ENCODE data around the gene CKM.
"Not testable (repeated sequence)": the region's sequence is repeated elsewhere in the genome, so short reads cannot be mapped to it uniquely, and the experiment has no call there.

Gene CKM

DNA sequence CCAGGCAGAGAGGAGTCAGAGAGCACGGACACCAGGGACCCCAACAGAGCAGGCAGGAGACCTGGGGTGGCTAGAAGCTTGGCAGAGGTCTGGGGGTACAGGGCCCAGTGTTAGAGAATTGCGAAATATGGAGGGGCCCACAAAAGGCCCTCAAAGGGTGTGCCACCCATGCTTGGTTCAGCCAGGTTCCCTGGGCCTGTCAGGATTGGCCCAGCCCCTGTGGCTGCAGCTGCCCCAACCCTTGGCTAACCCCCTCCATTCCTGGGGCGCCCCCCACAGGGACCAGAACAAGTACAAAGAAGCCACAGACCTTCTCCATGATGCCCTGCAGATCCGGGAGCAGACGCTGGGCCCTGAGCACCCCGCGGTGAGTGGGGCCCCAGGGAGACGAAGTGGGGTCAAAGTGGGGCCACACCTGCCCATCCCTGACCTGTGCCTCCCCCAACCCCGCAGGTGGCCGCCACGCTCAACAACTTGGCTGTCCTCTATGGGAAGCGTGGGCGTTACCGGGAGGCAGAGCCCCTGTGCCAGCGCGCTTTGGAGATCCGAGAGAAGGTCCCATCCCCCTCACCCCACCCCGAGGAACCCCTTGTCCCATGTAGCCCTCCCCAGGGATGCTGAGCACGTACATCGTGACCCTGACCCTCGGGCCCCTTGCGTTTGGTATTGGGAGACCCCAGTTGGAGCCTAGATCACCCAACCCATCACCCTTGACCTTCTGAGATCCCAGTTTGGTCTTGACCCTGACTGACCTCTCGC lies 25.9 kb upstream of the CKM start:
- no peak for DNase-seq

DNA sequence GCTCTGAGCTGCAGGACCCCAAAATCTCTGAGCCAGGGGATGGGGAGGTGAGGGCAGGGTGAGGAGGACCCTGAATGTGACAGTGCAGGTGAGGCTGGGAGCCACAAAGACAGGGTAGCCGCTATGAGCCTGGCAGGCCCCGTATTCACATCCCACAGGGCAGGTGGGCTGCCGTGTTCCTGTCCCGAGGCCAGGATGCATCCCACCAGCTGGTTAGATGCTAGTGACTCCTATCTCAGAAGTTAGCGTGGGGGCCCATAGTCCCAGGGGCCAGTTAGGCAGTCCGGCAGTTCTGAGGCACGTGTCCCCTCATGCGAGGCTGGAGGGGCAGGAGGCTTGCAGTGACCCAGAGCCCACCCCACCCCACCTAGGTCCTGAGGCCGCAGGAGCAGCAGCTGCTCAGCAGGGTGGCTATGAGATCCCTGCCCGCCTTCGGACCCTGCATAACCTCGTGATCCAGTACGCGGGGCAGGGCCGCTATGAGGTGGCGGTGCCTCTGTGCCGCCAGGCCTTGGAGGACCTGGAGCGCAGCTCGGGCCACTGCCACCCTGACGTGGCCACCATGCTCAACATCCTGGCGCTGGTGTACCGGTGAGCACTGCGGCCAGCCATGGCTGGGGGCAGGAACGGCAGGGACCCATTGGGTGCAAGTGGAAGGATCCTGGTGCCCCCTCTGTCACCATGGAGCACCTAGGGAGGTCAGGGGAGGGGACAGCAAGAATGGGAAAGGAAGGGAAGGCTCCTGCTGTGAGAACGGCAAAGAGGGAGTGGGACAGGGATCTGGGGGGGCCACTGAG lies 25.1 kb upstream of the CKM start:
- no peak for DNase-seq

DNA sequence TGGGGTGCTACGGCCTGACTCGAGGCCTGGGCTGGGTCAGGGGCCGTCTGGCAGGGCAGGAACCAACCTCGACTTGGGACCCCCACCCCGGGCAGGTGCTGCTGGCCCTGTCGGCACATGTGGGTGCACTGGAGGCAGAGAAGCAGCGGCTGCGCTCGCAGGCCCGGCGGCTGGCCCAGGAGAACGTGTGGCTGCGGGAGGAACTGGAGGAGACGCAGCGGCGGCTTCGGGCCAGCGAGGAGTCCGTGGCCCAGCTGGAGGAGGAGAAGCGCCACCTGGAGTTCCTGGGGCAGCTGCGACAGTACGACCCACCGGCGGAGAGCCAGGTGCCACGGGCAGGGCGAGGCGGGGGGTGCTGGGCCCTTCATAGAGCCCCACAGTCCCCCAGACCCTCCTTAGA lies 23.8 kb upstream of the CKM start:
- DNase-seq: no peak

DNA sequence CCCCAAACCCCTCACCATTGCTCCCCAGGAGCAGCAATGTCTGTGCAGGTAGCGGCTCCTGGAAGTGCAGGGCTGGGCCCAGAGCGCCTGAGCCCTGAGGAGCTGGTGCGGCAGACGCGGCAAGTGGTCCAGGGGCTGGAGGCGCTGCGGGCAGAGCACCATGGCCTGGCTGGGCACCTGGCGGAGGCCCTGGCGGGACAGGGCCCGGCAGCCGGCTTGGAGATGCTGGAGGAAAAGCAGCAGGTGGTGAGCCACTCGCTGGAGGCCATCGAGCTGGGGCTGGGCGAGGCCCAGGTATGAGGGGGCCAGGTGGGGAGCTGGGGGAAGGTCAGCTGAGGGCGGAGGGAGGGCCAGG lies 22.8 kb upstream of the CKM start:
- DNase-seq: no peak

DNA sequence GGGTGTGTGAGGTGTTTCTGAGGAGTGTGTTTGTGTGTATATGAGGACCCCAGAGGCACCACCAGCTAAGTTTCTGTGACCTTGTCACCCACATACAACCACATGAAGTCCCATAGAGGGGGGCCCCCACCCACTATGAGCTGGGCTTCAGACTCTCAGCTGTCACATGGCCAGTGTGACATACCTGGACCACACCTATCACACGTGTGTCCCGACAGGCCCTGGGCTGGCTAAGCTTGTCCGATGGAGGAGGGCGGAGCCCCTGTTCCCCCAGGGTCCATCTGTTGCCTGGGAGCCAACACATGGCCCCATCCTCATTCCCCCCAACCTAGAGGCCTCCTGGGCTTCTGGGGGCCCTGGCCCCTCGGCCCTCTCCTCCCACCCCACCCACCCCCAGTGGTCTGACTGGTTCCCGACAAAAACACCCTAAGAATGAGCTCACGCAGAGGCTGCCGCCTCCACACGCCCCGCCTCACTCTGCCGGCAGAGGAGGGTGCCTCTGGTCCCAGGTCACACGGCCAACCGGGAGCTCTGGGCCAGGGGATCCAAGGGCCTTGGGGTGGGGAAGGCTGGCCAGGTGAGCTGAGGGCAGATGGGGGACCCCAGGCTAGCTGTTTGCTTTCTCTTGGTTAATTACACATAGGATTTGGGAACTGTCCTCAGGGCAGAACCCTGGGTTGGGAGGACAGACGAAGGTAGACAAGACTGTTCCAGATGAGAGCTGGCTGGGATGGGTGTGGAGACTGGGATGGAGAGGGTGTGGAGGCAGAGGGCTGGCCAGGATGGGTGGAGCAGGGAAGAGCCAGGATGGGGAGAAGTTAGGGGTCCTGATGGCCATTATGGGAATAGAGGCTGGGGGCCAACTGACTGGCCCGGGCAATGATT lies 22.2 kb upstream of the CKM start:
- no peak for DNase-seq

DNA sequence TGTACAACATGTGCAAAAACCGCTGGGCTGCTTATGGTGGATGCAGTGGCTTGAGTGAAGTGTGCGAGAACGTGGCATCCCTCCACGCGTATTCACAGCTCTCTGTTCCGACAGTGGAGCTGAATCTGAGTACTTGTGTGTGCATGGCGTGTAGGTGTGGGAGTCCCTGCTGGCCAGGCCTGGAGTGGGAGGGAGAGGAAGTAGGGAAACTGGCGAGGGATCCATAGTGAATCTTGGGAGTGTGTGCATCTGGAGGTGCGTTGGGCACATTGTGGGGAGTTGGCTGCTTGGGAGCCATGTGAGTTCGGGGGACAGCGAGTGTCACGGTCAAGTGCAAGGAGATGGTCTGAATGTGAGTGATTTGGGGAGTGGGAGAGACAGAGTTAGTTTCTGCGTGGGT lies 20.2 kb upstream of the CKM start:
- DNase-seq: no peak

DNA sequence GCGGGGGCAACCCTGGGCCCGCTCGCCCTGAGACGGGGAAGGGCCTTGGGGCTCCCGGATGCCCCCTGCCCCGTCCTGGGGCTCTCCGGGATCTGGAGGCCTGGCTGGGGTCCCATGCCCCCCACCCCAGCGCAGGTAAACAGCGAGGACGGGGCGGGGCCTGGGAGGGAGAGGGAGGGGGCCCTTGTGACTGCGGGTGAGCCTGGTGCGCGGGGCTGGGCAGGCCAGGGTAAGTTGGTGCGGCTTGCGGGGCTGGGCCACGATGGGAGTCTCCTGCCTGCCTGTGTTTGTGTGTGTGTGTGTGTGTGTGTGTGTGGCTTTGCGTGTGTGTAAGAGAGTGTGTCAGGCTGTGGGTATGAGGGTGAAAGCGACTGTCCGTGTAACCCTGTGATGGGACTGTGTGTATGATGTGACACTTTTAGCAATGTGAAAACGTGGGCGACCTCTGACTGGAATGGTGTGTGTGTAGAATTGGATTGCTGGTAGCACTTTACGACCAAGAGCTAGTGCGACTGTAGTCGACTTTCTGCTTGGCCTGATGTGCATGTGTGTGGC lies 18.3 kb upstream of the CKM start:
- no peak for DNase-seq

DNA sequence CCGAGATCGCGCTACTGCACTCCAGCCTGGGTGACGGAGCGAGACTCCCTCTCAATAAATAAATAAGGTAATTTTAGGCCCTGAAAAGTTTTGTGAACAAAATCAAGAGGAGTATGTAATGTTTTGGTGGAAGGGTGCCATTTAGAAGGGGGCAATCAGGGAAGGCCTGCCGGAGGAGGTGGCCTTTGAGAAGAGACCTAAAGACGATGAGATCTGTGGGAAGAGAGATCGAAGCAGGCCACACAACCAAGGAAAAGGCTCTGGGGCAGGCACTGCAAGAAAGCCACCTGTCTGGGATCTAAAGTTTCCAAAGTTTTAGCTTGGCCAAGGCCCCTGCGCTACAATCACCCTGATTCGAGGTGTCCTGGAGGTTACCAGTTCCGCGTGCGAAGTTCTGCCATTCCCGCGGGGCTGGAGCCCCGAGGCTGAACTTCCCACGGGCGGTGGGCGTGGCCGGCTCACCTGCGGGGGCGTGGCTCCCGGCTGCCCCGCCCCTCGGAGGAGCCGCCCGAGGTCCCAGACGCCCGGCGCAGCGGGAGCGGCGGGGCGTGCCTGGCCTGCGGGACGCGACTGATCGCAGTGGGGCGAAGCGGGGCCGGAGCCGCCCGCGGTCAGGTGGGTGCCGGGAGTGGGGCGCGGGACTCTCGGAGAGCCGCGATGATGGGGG lies 17.7 kb upstream of the CKM start, which contains the start of gene KLC3:
Gene KLC3 (plus strand): TSS at position 519 of the 667 bp plus-strand sequence. CDS start 4,792 bp downstream, outside the sequence.
- DNase-seq: no peak

DNA sequence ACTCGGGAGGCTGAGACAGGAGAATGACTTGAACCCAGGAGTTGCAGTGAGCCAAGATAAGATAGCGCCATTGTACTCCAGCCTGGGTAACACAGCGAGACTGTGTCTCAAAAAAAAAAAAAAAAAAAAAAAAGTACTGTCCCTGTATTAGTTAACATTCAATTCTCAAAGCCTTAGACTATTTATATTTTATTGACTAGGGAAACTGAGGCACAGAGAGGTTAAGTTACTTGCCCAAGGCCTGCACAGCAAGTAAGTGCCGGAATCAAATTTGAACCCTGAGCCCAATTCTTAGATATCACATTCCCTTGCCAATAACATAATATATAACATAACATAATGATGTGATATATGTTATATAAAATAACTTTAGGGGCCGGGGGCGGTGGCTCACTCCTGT lies 17.0 kb upstream of the CKM start:
- no peak for DNase-seq

DNA sequence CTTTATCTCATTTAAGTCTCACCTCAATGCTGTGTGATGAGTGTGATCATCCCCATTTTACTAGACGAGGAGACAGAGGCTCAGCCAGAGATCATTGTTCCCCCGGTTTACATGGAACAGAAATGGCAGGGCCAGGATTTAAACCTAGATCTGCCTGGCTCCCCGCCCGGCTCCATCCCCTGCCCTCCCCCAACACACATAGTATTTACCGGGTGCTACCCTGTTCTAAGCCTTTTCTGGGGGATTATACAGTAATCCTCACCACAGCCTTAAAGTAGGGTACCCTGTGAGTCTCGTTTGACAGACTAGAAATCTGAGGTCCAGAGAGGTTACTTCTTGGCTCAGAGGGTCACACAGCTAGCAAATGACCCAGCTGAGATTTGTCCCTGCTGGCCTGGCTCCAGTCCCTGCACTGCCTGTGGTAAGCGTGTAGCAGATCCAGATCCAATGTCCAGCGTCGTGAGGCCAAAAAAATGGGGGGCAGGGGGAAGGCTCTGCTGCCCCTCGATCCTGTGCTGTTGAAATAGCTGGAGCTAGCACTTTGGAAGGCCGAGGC lies 14.1 kb upstream of the CKM start:
- DNase-seq: no peak

DNA sequence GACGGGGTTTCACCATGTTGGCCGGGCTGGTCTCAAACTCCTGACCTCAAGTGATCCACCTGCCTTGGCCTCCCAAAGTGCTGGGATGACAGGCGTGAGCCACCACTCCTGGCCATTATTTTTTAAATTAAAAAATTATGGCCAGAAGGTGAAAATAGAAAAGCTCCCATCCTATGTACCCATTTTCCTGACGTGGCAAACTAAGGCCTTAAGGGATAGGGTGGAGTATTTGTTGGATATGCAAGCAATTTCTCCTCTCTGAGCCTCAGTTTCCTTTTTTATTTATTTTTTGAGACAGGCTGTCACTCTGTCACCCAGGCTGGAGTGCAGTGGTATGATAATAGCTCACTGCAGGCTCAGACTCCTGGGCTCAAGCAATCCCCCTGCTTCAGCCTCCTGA lies 12.2 kb upstream of the CKM start:
- DNase-seq: not testable (repeated sequence)

DNA sequence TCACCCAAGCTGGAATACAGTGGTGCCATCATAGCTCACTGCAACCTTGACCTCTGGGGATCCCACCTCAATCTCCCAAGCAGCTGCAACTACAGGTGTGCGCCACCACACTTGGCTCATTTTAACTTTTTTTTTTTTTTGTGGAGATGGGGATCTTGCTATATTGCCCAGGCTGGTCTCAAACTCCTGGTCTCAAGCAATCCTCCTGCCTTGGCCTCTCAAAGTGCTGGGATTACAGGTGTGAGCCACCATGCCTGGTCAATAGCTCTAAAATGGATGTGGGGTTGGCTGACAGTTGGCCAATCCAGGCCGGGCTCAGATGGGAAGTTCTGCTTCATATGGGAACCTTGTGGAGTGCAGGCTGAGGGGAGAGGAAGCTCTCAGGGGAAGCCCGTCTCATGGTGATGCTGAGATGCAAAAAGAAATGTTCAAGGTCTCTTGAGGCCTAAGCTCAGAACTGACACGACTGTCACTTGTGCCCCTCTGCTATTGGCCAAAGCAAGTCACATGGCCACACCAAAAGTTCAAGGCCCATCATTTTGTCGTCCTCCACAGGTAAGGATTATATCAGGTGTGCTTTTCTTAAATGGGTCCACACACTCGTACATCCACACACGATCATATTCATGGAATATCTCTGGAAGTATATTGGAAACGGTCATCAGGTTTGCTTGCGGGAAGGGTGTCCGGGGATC lies 11.1 kb upstream of the CKM start:
- no peak for DNase-seq

DNA sequence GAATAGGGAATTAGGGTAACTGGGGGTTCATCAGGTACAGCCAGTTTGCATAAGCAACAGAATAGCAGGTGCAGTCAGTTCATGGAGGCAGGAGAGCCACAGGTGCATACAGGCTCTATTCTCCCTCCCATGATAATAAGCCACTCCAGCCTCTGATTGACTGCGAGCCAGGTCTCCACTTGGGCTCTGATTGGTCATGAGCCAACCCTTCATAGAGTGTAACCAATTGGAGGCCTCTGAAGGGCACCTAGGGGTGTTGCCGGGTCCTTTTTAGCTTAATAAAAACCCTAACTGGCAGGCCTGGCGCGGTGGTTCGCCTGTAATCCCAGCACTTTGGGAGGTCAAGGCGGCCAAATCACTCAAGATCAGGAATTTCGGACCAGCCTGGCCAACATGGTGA lies 8.7 kb upstream of the CKM start:
- no peak for DNase-seq

DNA sequence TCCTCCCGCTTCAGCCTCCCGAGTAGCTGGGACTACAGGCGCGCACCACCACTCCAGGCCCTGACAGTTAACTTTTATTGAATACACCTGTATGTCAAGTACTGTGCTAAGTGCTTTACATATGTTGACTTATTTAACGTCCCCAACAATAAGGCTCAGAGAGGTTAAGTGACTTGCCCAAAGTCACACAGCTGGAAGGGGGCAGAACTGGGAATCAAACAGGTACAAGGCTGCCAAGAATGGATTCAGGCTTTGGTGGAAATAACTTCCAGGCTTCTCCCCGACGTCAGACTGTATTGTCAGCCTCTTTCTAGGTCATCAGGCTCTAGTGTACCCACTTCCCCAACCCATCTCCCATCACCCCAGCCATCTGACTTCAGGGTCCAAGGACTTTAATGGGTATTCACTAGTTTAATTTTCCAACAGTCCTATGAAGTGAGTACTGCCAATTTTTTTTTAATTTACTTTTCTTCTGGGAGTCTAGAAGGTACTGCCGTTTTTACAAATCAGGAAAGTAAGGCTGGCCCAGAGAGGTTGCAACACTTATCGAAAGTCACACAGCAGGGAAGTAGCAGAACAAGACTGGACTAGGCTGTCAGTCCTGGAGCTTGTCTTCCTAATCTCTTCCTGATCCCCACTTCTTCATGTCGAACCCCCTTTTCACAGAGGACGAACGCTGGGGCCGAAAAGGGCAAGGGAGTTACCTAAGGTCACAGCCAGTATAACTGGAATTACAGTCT lies 4.9 kb upstream of the CKM start:
- no peak for DNase-seq

DNA sequence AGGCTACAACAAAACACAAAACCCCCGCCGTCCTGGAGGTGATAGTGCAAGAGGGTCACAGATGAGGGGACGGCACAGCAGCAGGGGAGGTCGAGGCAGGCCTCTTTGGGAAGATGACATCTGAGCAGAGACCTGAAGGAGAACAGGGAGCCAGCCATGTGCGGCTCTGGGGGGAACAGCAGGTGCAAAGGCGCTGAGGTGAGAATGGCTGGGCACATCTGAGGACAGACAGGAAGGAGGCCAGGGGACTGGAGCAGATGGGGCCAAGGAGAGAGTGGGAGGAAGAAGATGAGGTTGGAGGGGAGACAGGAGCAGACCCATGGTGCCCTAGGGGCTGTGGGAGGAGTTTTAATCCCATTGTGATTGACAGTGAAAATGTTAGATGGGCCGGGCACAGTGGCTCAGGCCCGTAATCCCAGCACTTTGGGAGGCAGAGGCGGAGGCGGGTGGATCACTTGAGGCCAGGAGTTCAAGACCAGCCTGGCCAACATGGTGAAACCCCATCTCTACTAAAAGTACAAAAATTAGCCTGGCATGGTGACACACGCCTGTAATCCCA lies 1.8 kb upstream of the CKM start:
- DNase-seq: no peak

DNA sequence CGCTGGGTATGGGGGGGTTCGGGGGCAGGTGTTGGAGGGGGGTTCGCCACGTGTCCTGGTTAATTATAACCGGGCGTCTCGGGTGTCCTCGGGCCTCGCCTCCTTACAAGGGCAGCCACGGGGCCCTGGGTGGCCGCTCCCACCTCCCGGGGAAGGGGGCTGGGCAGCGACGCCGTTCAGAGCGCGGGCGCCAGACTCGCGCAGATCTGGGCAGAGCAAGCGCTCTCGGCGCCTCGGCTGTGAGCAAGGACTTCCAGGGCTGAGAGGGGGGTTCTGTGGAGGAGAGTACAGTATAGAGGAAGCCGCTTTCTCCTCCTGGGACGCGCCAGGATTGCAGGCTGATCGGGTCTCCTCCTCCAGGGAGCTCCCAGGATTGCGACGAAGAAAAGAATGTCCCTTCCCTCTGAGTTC lies 1.0 kb upstream of the CKM start:
- DNase-seq: no peak

DNA sequence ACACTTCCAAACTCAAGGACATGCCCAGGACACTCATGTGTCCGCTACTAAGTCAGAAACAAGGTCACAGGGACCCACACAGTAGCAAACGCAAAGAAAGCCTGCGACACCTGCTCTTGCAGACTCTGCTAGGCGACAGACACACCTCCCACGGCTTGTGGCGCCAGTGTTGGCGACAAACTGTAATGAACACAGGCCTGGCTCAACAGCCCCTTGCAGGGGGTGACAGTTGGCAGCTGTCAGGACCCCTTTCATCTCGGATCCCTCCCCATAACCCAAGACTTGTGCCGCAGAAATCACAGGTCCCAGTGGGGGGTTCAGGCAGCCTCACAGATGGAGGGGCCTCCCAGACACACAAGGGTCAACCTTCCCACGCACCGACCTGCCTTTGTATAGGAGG lies 364 bp downstream of the CKM start:
- DNase-seq: no peak

DNA sequence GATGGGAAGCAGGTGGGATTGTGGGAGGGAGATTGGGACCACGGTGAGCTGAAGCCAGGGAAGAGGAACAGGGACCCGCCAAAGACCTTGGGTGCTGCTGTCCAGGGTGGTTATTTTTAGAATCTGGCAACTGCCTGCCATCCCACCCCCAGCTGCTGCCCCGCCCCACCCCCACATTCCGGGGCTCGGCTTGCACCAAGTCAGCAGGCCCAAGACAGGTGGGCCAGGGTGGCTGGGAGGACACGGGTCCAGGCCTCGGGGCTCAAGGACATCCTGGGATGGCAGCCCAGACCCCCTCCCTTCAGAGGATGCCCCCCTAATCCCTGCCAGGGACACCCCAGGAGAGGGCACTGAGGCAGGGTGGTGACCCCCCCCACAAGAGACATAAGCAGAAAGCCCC lies 827 bp downstream of the CKM start:
- no peak for DNase-seq

DNA sequence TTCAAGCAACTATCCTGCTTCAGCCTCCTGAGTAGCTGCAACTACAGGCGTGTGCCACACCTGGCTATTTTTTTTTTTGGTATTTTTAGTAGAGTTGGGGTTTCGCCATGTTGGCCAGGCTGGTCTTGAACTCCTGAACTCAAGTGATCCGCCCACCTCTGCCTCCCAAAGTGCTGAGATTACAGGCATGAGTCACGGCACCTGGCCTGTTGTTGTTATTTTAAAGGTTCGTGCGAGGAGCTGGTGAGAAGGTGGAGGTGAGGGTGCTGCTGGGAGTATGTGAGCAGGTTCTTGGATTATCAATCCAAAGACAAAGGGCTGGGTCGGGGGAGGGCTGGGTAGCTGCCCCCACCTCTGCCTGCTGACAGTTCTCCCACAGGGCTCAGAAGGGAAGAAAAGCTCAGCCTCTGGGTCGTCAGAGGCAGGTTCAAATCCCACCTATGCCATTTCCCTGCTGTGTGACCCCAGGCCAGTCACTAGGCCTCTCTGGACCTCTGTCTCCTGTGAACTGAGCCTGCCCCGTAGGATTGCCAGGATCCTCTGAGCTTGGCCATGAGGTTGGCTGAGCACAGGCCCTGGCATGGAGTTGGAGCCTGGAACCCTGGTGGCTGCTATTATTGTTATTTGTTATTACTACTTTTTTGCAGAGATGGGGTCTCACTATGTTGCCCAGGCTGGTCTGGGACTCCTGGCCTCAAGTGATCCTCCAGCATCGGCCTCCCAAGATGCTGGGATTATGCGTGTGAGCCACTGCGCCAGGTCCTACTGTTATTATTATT lies 1.5 kb downstream of the CKM start:
- no peak for DNase-seq

DNA sequence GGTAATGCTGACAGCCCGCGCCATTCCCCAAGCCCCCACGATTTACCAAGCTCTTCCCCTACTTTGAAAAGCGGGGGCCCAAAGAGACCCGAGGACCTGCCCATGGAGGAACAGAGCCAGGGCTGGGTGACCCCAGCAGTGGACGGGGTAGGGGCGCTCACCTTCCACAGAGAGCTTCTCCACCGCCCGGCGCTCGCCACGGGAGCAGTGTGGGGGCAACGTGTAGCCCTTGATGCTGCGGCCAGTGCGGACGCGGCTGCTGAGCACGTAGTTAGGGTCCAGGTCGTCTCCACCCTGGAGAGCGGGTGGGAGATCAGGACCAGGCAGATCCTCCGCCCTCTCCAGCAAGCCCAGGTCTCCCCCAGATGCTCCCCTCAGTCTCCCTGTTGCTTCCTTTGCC lies 7.4 kb downstream of the CKM start:
- DNase-seq: no peak

All from inflammatory macrophage treated with lipopolysaccharide for 4 hours (primary cell).